Erythroblast (primary cell): ENCODE measurements around the gene GPR135.

Experiments
- GATA1 ChIP-seq: IDR thresholded peaks from 2 replicates; pipeline ENCODE4 v1.6.1; 2011; ENCODE audit warnings: low read depth, mild to moderate bottlenecking, control low read depth, low read length, moderate library complexity
- POLR2A ChIP-seq: IDR thresholded peaks from 2 replicates; pipeline ENCODE4 v1.6.1; 2011; ENCODE audit warnings: mild to moderate bottlenecking, low read length

GRCh38 chr14:59458486-59458885, 6.7 kb downstream of the GPR135 start:
- TF ChIP-seq POLR2A (no peak), GATA1 (no peak)
